Renal cortex interstitium (tissue), 11 donors: ENCODE measurements around the gene GSTT4. TPM values are rescaled to one million over a fixed set of nuclear protein-coding genes. Genes with fewer than 3 reads are reported as not detected.

Source experiments
- DNase-seq, 11 donors: peaks; one replicate each; pipeline ENCODE4 v3.0.0-alpha.2; 2013; ENCODE audit warnings: low read depth in 9 of 11, low spot score in 4 of 11; ENCODE audit errors: extremely low read depth in 1 of 11
- polyA plus RNA-seq, 3 donors: library from polyadenylated mRNA; unstranded; fragments of 120-200 nt; gene quantifications; one replicate each; pipeline ENCODE4 v1.2.1, GENCODE V29; 2013; ENCODE audit not compliant: insufficient read length in 3 of 3

The GSTT4 gene
- polyA plus RNA-seq, 3 donors, result not detected

DNA sequence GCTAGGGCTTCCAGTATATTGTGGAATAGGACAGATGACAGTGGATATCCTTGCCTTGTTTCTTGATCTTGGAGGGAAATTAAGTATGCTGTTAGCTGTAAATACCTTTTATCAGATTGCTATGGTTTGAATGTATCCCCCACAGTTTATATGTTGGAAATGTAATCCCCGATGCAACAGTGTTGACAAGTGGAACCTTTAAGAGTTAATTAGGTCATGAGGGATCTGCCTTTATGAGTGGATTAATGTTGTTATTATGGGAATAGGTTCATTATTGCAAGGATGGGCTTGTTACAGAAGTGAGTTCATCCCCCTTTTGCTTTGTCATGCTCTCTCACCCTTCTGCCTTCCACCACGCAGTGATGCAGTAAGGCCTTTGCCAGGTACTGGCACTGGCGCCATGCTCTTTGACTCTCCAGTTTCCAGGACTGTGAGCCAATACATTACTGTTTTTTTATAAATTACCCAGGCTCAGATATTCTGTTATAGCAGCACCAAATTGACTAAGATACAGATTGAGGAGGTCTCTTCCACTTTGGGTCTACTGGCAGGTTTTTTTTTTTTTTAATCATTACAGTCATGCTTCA lies 22.2 kb upstream of the GSTT4 start:
- DNase-seq, result no peak

DNA sequence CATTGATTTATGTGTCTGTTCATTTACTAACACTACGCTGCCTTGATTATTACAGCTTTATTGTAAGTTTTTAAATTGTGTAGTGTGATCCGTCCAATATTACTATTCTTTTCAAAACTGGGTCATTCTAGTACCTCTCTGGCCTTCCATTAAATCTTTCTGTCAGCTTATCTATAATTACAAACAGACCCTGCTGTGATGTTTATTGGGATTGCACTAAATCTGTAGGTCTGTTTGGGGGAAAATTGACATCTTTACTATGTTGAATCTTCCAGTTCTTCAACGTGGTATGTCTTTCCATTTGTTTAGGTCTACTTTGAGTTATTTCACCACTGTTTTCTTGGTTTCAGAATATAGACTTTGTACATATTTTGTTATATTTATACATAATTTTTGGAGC lies 21.5 kb upstream of the GSTT4 start:
- no peak for DNase-seq

DNA sequence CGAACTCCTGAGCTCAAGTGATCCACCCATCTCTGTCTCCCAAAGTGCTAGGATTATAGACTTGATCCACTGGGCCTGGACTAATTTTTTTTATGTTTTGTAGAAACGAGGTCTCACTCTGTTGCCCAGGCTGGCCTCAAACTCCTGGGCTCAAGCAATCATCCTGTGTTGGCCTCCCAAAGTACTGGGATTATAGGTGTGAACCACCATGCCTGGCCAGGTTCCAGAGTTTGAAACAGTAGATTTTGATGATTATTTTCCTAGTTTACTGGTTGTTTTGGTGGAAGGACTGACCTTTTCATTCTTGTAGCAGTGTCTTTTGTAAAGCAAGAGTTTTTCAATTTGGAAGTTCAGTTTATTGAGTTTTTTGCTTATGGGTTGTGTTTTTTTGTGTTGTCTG lies 20.8 kb upstream of the GSTT4 start:
- no peak for DNase-seq

DNA sequence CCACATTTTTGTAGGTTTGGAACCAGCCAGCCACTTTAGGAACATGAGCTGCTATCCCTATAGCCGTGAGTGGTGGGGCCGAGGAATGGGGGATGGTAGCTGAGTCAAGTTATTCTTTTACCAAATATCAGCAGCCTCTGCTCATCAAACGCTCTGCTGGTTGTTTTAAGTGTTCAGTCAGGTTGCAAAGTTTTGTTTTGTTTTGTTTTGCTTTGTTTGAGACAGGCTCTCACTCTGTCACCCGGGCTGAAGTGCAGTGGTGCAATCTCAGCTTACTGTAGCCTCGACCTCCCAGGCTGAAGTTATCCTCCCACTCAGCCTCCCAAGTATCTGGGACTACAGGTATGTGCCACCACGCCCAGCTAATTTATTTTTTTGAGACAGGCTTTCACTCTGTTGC lies 20.2 kb upstream of the GSTT4 start:
- peak in 1 of 11 donors; percentile 11 for DNase-seq

DNA sequence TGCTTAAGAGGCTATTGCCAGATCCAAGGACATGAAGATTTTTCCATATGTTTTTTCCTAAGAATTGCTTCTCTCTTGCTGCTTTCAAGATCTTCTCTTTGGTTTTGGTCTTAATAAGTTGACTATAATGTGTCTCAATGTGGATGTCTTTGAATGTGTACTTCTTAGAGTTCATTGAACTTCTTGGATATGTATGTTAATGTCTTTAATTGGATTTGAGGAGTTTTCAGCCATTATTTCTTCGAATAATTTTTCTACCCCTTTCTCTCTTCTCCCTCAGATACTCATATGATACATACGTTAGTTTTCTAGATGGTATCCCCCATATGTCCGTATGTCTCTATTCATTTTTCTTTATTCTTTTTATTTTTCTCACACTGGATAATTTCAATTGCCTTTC lies 19.1 kb upstream of the GSTT4 start:
- DNase-seq, result no peak

DNA sequence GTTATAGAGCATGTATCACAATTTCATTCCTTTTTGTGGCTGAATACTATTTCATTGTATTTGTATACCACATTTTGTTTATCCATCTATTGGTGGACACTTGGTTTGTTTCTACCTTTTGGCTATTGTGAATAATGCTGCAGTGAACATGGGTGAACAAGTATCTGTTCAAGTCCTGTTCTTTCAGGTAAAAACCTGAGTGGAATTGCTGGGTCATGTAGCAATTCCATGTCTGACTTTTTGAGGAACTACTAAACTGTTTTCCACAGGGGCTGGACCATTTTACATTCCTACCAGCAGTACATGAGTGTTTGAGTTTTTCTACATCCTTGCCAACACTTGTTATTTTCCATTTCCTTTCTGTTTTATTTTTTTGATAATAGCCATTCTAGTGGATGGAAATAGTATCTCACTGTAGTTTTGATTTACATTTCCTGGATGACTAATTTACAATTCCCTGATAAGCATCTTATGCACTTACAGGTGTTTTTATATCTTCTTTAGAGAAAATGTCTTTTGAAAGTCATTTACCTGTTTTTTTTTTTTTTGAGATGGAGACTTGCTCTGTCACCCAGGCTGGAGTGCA lies 18.0 kb upstream of the GSTT4 start:
- DNase-seq, result no peak

DNA sequence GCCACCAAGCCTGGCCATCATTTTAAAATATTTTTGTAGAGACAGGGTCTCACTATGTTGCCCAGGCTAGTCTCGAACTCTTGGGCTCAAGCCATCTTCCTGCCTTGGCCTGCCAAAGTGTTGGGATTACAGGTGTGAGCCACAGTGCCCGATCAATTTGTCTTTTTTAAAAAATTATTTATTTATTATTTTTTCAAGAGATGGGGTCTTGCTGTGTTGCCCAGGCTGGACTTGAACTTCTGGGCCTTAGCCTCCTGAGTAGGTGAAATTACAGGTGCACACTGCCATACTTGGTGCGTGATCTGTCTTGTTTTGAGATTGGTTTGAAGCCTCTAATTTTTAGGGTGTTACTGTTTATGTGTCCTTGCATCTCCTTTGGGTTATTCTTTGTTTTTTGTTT lies 16.1 kb upstream of the GSTT4 start:
- no peak for DNase-seq

DNA sequence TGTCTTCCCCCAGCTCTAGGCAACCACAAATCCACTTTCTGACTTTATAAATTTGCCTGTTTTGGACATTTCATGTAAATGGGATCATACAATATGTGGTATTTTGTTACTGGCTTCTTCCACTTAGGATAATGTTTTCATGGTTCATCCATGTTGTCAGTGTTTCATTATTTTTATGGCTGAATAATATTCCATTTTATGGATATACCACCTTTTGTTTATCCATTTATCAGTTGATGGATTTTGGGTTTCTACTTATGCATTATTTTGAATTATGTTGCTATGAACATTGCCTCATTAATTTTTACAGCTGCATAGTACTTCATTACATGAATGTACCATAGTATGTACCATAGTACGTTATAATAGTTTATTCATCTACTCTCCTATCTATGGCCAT lies 10.9 kb upstream of the GSTT4 start:
- no peak for DNase-seq

DNA sequence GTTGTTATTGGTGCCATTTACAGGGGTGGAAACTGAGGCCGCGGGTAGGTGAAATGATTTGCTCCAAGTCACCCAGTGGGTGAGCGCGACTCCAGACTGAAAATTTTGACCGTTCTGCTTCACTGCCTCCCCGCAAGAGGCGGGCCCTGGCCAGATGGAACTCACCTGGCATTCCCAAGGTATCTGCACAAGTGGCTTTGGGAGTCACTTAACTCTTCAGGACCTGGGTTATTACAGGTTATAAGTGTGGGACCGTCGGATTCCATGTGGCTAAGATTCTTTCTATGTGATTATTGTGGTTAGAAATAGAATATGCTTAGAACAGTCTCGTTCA lies 6.4 kb upstream of the GSTT4 start:
- peak in 5 of 11 donors; percentile 4 to 18 (median 9) for DNase-seq

DNA sequence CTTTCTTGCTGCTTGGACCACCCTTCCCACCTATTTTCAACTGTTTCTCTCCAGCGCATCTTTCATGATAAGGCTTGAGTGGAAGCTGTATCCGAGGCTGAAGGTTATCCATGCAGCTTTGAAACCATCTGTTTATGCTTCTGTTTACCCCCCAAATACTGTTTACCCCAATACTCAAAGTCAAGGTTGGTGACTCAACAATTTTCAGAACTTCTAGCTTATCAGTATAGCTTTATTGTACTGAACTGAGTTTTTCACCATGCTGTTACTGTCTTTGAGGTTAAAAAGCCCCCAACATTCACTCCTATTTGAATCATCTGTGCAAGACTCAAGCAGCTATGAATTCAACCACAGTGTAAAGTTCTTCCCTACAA lies 4.8 kb upstream of the GSTT4 start:
- no peak for DNase-seq

DNA sequence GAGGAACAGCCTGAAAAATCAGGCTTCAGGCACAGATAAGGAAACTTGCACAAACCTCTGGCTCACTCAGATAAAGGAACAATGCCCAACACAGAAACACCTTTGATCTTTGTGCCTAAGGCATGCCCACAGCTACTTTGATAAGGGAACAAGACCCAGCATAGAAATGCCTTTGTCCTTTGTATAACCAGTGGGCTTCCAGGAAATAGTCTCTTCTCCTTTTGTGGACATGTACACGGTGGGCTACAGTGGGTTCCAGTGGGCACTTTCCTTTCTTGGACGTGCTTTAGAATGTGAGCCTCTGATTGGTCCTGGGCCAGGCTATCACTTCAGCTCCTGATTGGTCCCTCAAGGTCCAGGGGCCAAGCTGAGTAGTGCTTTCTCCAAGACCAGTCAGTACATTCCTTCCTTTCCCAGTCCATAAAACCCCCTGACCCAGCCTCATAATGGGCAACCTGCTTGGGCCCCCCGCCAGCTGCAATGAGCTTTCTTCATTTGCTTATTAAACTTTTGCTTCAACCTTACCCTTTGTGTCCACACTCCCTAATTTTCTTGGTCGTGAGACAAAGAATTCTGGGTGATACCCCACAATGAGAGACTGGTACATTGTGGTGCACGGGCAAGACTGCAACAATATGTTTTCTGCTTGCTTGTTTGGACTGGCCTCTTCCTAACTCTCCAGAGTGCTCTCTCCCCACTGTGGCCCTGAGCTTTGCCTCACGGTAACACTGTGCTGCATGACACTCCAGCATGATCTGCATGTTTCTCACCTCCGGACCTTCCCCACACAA lies 4.2 kb upstream of the GSTT4 start:
- DNase-seq, result no peak

DNA sequence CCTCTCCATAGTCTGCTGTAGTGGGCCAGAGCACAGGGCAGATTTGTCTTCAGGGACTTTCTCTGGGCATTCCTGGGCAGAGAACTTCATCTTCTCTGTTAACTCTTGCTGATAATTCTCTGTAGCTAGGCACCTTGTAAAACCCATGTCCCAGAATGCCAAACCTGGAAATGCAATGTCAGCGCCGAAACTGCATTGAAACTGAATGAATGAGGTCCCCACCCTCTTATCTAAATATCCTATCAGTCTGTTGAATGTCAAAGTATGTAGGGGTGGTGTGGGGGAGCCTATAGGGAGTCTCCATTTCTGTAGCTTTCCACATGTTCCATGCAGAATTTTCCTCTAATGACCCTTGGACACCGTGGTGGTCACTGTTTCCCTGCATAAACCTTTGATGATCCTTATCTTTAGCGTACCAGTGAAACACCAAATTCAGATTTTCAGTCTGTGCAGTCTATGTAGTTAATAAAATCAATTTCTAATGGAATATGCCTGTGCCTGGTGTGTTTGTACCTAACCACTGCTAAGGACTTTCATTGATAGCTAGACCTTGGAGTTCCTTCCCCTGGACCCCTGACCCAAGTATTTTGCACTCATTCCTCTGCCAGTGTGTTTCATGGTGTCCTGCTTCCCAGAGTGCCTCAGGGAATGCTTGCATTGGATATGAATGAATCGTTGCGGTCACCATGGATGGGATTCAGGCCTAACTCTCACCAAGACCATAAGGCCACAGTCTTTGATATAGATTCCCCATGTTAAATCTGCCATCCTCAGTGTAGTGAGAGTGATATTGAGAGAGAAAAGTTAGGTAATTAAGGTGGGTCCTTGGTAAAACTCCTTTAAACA lies 3.4 kb upstream of the GSTT4 start:
- no peak for DNase-seq

DNA sequence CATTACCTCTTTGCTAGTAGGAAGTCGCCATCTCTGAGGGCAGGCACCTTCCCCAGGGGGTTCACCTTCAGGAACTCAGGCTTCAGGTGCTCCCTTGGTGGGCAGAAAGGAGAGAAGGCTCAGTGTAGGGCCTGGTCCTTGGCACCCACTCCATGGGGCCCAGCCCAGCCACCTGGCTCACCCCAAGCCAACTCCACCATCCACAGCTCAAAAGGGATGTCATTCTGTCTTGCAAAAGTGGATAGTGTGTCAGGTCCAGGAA lies 2.7 kb upstream of the GSTT4 start:
- no peak for DNase-seq

DNA sequence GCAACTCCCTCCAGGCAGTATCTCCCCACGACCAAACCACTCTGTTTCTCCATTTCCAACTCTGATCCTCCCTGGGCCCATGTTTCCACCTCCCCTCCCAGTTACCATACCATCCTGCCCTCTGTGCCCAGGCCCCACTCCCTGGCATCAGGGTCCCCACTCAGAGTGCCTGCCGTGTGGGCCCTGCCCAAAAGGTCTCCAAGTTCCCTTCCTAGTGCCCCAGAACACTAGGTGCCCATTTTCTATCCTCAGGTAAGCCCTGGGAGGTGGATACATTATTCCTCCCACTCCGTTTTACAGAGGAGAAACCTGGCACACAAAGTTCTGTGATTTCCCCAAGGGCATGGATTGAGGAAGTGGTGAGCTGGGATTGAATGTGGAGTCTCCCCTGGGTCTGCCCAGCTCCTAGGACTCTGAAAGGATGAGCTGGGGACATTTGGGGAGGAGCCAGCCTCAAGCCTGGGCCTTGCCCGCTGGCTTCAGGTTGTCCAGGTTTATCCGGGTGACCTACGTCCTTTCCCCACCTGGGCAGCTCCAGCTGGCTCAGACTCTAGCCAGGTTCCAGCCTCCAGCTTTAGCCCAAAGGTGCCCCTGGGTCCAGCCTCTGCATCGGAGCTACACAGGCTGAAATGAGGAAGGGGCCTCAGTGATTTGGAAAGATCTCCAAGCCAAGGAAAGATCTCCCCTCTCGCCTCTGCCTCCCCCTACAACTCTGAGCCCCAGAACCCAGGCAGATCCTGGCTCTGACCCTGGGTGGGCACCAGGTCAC lies 2.2 kb upstream of the GSTT4 start:
- DNase-seq, result no peak

DNA sequence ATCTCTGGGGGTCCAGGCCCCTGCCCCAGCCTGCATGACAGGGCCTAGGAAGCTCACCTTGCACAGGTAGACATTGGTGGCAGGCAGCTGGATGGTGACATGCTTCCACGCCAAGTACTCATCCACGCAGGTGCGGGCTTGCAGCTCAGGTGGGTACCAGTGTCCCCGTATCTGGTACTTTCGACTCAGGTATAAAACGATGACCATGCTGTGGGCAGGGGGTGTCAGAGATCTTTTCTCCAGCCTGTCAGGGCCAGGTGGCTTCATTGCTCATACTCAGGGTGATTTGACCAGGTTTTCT lies 1.6 kb upstream of the GSTT4 start:
- no peak for DNase-seq

DNA sequence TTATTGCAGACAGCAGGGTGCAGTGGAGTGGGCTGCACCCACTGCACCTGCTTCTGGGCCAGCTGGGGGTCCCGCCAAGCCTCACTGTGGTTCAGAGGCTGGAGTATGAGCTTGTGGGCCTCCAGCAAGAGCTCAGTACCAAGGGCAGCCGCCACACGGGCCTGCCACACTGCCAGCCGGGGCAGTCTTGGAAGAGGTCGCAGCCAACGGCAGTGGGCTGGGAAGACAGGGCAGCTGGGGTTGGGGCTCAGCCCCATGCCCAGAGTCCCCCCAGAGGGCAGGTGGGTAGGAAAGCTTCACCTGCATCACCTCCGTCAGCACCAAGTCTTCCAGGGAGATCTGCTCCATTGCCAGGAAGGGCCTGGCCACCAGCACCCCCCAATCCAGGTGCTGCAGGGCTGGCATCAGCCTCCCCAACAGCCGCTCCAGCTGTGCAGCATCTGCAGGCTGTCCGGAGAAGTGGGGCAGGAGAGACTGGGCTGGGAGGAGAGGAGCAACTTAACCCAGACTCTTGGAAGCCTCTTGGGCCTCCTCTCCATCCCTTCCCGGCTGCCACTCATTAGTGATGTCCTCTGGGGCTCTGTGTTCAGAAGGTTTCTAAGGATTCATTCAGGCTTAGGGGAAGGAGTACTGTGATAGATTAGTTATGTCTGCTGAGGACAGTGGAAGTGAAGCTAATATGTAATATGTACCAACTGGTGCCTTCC lies 1.1 kb upstream of the GSTT4 start:
- DNase-seq, result no peak

DNA sequence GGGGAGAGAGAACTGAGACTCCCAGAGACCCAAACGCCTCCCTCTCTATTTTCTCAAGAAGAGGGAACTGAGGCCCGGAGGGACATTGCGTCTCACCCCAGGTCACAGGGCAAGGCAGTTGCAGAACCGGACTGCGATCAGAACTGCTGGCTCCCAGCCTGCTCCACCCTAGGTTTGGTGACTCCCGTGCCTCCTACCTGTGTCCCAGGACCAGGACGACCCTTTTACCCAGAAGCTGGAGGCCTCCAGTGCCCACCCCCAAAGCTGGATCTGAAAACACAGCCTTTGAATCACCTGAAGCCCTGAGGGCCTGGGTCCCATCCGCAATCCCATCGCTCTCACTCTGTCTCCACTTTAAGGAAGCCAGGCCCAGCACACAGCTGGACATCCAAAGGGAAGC lies 1.4 kb downstream of the GSTT4 start:
- DNase-seq, result no peak

DNA sequence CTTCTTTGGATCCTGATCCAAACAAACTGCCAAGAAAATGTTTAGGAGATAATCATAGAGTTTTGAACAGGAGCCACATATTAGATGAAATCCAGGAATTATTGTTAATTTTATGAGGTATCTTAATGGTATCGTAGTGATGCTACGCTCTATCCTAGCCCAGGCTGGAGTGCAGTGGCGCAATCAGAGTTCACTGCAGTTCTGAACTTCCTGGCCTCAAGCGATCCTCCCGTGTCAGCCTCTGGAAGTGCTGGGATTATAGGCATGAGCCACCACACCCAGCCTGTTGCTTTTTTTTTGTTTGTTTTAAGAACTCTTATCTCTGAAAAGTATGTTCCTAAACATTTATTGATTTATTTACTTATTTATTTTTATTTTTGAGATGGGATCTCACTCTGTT lies 2.4 kb downstream of the GSTT4 start:
- DNase-seq, result no peak

DNA sequence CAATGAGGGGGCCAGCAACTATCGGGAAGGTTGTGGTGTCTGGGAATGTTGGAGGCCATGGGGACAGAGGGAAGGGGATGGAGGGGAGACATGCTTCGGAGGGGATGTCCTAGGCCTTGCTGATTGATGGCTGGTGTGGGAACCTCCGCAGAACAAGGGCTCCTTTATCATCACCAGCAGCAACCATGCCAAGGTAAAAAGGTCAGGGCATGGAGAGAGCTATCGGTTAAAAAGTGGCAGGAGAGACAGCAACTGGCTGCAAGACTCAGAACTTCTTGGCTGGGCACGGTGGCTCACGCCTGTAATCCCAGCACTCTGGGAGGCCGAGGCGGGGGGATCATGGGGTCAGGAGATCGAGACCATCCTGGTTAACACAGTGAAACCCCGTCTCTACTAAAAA lies 3.0 kb downstream of the GSTT4 start:
- DNase-seq, result no peak
